A549 treated with DMSO at 1 μM for 4 hours (cell line): ENCODE data around the gene MMP19. TPM values are rescaled to one million over a fixed set of nuclear protein-coding genes. Genes with fewer than 3 reads are reported as not detected.

Source experiments
- total RNA-seq: library from RNA; stranded (reverse); fragments of 200-300 nt; extraction: Qiagen RNA extraction; gene quantifications from 5 replicates; pipeline ENCODE4 v1.2.3, GENCODE V29; 2022; ENCODE audit warnings: low read depth

The MMP19 gene, protein sequence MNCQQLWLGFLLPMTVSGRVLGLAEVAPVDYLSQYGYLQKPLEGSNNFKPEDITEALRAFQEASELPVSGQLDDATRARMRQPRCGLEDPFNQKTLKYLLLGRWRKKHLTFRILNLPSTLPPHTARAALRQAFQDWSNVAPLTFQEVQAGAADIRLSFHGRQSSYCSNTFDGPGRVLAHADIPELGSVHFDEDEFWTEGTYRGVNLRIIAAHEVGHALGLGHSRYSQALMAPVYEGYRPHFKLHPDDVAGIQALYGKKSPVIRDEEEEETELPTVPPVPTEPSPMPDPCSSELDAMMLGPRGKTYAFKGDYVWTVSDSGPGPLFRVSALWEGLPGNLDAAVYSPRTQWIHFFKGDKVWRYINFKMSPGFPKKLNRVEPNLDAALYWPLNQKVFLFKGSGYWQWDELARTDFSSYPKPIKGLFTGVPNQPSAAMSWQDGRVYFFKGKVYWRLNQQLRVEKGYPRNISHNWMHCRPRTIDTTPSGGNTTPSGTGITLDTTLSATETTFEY
- 0.06 to 0.24 TPM (median 0.13 TPM) in 5 replicates for total RNA-seq

DNA sequence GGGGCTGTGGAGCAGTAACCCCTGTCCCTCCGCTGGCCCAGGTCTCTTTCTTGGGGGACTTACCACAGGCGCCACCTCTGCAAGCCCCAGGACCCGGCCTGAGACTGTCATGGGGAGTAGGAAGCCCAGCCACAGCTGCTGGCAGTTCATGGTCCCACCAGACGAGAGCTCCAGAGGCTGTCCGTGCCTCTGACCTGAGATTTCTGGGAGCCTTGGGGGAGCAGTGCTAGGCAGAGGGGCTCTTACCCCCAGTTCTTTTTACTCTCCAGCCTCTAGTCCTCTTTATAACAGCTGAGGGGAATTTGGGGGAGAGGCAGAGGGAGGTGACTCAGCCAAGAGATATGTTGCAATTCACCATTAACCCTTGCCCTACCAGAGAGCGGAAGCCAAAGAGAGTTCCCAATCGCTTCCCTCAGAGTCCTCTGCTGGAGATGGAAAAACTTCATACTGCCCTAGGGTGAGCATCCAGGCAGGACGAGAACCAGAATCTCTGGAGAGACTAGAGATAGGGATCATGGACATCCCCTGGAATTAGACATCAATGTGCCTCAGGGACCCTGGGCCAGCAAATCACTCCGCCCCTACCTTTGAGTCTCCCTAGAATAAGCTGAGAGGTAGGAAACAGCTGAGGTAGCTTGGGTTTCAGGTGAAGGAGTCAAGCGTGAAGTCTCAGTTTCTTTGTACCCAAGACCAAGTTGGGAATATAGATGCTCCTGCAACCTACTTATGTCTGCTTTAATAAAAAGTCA is at the start of gene MMP19:
MMP19 (minus strand) TSS at position 256 of the 749 bp plus-strand sequence; CDS start at position 150, 106 bp downstream.

GRCh38 chr12:55817345-55818139 is 25.2 kb downstream of the MMP19 start, which contains the start of the genes ORMDL2 and SARNP:
Gene ORMDL2, plus strand, starts transcription at chr12:55818041. Its CDS starts 959 bp downstream, at chr12:55819000.
Gene SARNP, minus strand, starts transcription at chr12:55817724. Its CDS starts 23 bp downstream, at chr12:55817701.

Other genes starting within 250 kb of the MMP19 start
- not detected in 5 replicates for gene OR10P1, start 206.0 kb downstream of the MMP19 start, total RNA-seq
- 1.1 to 1.4 TPM (median 1.2 TPM) in 5 replicates for gene ITGA7, start 135.0 kb downstream of the MMP19 start, total RNA-seq
- gene BLOC1S1, start 126.9 kb downstream of the MMP19 start, total RNA-seq = 129 to 138 TPM (median 136 TPM) in 5 replicates
- 2.3 to 3.2 TPM (median 2.5 TPM) in 5 replicates for gene RDH5, start 122.5 kb downstream of the MMP19 start, total RNA-seq
- gene CD63, start 113.9 kb downstream of the MMP19 start, total RNA-seq = 649 to 733 TPM (median 670 TPM) in 5 replicates
- 3.9 to 5.7 TPM (median 4.5 TPM) in 5 replicates for gene GDF11, start 99.8 kb downstream of the MMP19 start, total RNA-seq
- gene SARNP, start 25.2 kb downstream of the MMP19 start, total RNA-seq = 85.0 to 131 TPM (median 93.2 TPM) in 5 replicates
- 78.2 to 99.4 TPM (median 92.8 TPM) in 5 replicates for gene ORMDL2, start 24.9 kb downstream of the MMP19 start, total RNA-seq
- gene DNAJC14, start 13.3 kb downstream of the MMP19 start, total RNA-seq = 20.9 to 26.5 TPM (median 24.3 TPM) in 5 replicates
- 34.7 to 42.9 TPM (median 36.3 TPM) in 5 replicates for gene PYM1, start 85.0 kb upstream of the MMP19 start, total RNA-seq
- 13.7 to 22.6 TPM (median 17.9 TPM) in 5 replicates for gene DGKA, start 88.2 kb upstream of the MMP19 start, total RNA-seq
- 0.62 to 1.9 TPM (median 1.0 TPM) in 5 replicates for gene PMEL, start 123.1 kb upstream of the MMP19 start, total RNA-seq
- 53.4 to 60.4 TPM (median 57.2 TPM) in 5 replicates for gene CDK2, start 123.9 kb upstream of the MMP19 start, total RNA-seq
- 27.6 to 39.2 TPM (median 37.6 TPM) in 5 replicates for gene RAB5B, start 131.1 kb upstream of the MMP19 start, total RNA-seq
- 7.8 to 10.5 TPM (median 9.3 TPM) in 5 replicates for gene SUOX, start 154.3 kb upstream of the MMP19 start, total RNA-seq
- gene IKZF4, start 178.1 kb upstream of the MMP19 start, total RNA-seq = 2.5 to 3.0 TPM (median 2.8 TPM) in 5 replicates
- gene RPS26, start 199.0 kb upstream of the MMP19 start, total RNA-seq = 597 to 774 TPM (median 733 TPM) in 5 replicates
- gene ERBB3, start 237.2 kb upstream of the MMP19 start, total RNA-seq = 1.2 to 1.8 TPM (median 1.3 TPM) in 5 replicates